Heart right ventricle (tissue), 16 donors: Measurements from ENCODE around the gene CEP72. TPM values are rescaled to one million over a fixed set of nuclear protein-coding genes. Genes with fewer than 3 reads are reported as not detected.
"Not testable (repeated sequence)": the region's sequence is repeated elsewhere in the genome, so short reads cannot be mapped to it uniquely, and the experiment has no call there.

Experiments
- ATAC-seq, 8 donors: fragments of 200-7000 bp; cut with Tn5 transposase; one replicate each; pipeline ENCODE4 v1.9.1; 2020; ENCODE audit warnings: mild to moderate bottlenecking in 8 of 8, moderate library complexity in 8 of 8, moderate number of reproducible peaks in 1 of 8
- DNase-seq, 2 donors: peaks; one replicate each; pipeline ENCODE4 v3.0.0-alpha.2; 2020
- H3K27ac ChIP-seq, 10 donors: fragments of 200-600 bp; sonication (generic) in 2 of 10; one replicate each; pipeline versions ENCODE4 v1.5.0 to v1.8.0; 2020 to 2022; ENCODE audit warnings: mild to moderate bottlenecking in 3 of 10
- H3K27me3 ChIP-seq, 7 donors: fragments of 200-600 bp; one replicate each; pipeline ENCODE4 v1.8.0; 2021 to 2022; ENCODE audit warnings: mild to moderate bottlenecking in 2 of 7
- H3K36me3 ChIP-seq, 9 donors: fragments of 200-600 bp; sonication (generic) in 1 of 9; one replicate each; pipeline versions ENCODE4 v1.5.0 to v1.8.0; 2020 to 2022; ENCODE audit warnings: mild to moderate bottlenecking in 2 of 9
- H3K4me1 ChIP-seq, 9 donors: fragments of 200-600 bp; sonication (generic) in 1 of 9; one replicate each; pipeline versions ENCODE4 v1.5.0 to v1.8.0; 2020 to 2022; ENCODE audit warnings: mild to moderate bottlenecking in 4 of 9
- H3K4me3 ChIP-seq, 10 donors: fragments of 200-600 bp; sonication (generic) in 2 of 10; one replicate each; pipeline versions ENCODE4 v1.5.0 to v1.8.0; 2020 to 2022; ENCODE audit warnings: mild to moderate bottlenecking in 7 of 10, moderate library complexity in 2 of 10
- H3K9me3 ChIP-seq, 11 donors: fragments of 200-600 bp in 10 of 11; sonication (generic) in 2 of 11; one replicate each; pipeline versions ENCODE4 v1.5.0 to v1.8.0; 2013 to 2022; ENCODE audit warnings: mild to moderate bottlenecking in 2 of 11, control low read depth in 1 of 11, moderate library complexity in 1 of 11
- CTCF ChIP-seq, 9 donors: fragments of 200-600 bp; sonication (generic) in 2 of 9; IDR thresholded peaks; one replicate each; pipeline versions ENCODE4 v1.5.0 to v1.8.0; 2021 to 2022; ENCODE audit warnings: antibody characterized with exemption in 9 of 9, mild to moderate bottlenecking in 5 of 9, moderate library complexity in 1 of 9
- WGBS, 2 donors: extraction: QIAGEN DNeasy Blood & Tissue Kit; methylation state at CpG; one replicate each; pipeline ENCODE4 v1.1.7; 2013; ENCODE audit warnings: inconsistent platforms in 1 of 2; 5-methylcytosine and 5-hydroxymethylcytosine counted together
- intact Hi-C, 10 donors: fragments of 100-400 bp; cut with DNase I; formaldehyde crosslinking; loops; one replicate each; pipeline versions ENCODE4 v1.11.1 to v1.14.2; 2022
- polyA plus RNA-seq, 2 donors: library from polyadenylated mRNA; stranded (reverse); fragments of 200-250 nt; gene quantifications; one replicate each; pipeline ENCODE4 v1.2.3, GENCODE V29; 2013
- total RNA-seq, 10 donors: library from RNA; stranded (reverse); fragmentation: NEBNext Ultra II Directional in 3 of 10; extraction: Animal tissue kit (Norgen Biotek cat#: 25700) in 3 of 10; gene quantifications; one replicate each; pipeline versions ENCODE4 v1.2.1 to v1.2.4, GENCODE V29; 2021 to 2023
- donor health status: Arrhythmogenic right ventricular cardiomyopathy.
- donor health status: ischemic (EF 13 %, LVEDD 7.1; RV severe dilation, severe dysfunction).
- donor health status: healthy with polysubstance abuse.
- donor health status: DM: no; HTN: yes; CAD: no.
- donor health status: DM: no; HTN: no; CAD: no.
- donor health status: ischemic (EF 25% LVEDD 6.9; RV normal size, moderate dysfunction).
- donor health status: ischemic (EF 25% LVEDD 5.7; RV mildly dilated, moderate dysfunction).
- donor health status: healthy.
- donor health status: DM: yes; HTN: yes; CAD: no.
- donor health status: Ischemic cardiomyopathy.
- donor health status: ischemic (EF 35%, LVEDD 5.7; RV mildly dilated, moderate dysfunction).
- donor health status: nonischemic (EF 11% LVEDD 7.7; RV severe dilation, severe dysfunction).
- donor health status: DM: yes; HTN: yes; CAD: no.
- donor health status: PGD.
- donor health status: ischemic (EF 29% LVEDD 5.4; RV normal size, mild dysfunction).
- donor health status: nonischemic (EF 23%, LVEDD 6.1; RV moderate dilation, normal function).

The CEP72 gene
- total and polyA plus RNA-seq, 12 donors: 0.66 to 2.4 (median 1.4) TPM

GRCh38 chr5:626850-627249 lies 14.7 kb downstream of the CEP72 start:
- no peak overlapping the region for H3K27ac ChIP-seq
- no peaks in the 10 kb centered on the region for H3K9me3 ChIP-seq
- peaks cover 0 to 34% (median 0%) of the 10 kb centered on the region in 9 donors for H3K36me3 ChIP-seq
- intact Hi-C loops: no loop called here
- H3K4me1 ChIP-seq: no peaks in the 10 kb centered on the region
- no peak for TF ChIP-seq CTCF (IDR thresholded peaks at IDR 0.05)
- DNase-seq (no peak), ATAC-seq (no peak)
- no peak overlapping the region for H3K4me3 ChIP-seq
- no peaks in the 10 kb centered on the region for H3K27me3 ChIP-seq
- 88 to 95% methylated on average over 3 of the region's 3 CpGs for WGBS, 2 donors

- no peak for TF ChIP-seq CTCF (IDR thresholded peaks at IDR 0.05)
- no peaks in the 10 kb centered on the region for H3K9me3 ChIP-seq
- no peak overlapping the region for H3K4me3 ChIP-seq
- DNase-seq: no peak
- H3K27ac ChIP-seq: no peak overlapping the region
- no peaks in the 10 kb centered on the region for H3K27me3 ChIP-seq
- 97% methylated on average over 24 of the region's 24 CpGs for WGBS, 2 donors
- ATAC-seq: no peak
- peaks cover 0 to 29% (median 0%) of the 10 kb centered on the region in 9 donors for H3K36me3 ChIP-seq
- no peaks in the 10 kb centered on the region for H3K4me1 ChIP-seq
- intact Hi-C loops: no loop called here
Observed at GRCh38 chr5:627840-628239, 15.7 kb downstream of the CEP72 start.

GRCh38 chr5:628351-629205 lies 16.4 kb downstream of the CEP72 start:
- DNase-seq, H3K4me3 ChIP-seq: not testable (repeated sequence)

GRCh38 chr5:633501-633955 lies 21.4 kb downstream of the CEP72 start:
- Histone ChIP-seq H3K4me1 (no peaks in the 10 kb centered on the region), H3K27me3 (no peaks in the 10 kb centered on the region), H3K36me3 (peaks cover 0 to 43% (median 20%) of the 10 kb centered on the region in 9 donors), H3K27ac (no peak overlapping the region), H3K9me3 (peaks cover 0 to 8% (median 0%) of the 10 kb centered on the region in 11 donors), H3K4me3 (no peak overlapping the region)
- no peak for TF ChIP-seq CTCF (IDR thresholded peaks at IDR 0.05)
- ATAC-seq (no peak), DNase-seq (no peak)
- WGBS, 2 donors: 80 to 83% methylated on average over 20 of the region's 20 CpGs
- intact Hi-C loops: no loop called here

More at GRCh38 chr5:628351-629205, 16.4 kb downstream of the CEP72 start:
- H3K4me1 ChIP-seq, H3K27ac ChIP-seq, H3K27me3 ChIP-seq, ATAC-seq, intact Hi-C loops, H3K9me3 ChIP-seq: not testable (repeated sequence)
- 87 to 93% methylated on average over 21 of the region's 21 CpGs for WGBS, 2 donors
- peaks cover 0 to 29% (median 0%) of the 10 kb centered on the region in 9 donors for H3K36me3 ChIP-seq

- H3K36me3 ChIP-seq: peaks cover 0 to 50% (median 20%) of the 10 kb centered on the region in 9 donors
- TF ChIP-seq CTCF (IDR thresholded peaks at IDR 0.05): no peak
- DNase-seq (no peak), ATAC-seq (no peak)
- H3K4me1 ChIP-seq: no peaks in the 10 kb centered on the region
- no peaks in the 10 kb centered on the region for H3K27me3 ChIP-seq
- intact Hi-C loops: no loop called here
- no peak overlapping the region for H3K4me3 ChIP-seq
- H3K9me3 ChIP-seq: peaks cover 0 to 8% (median 0%) of the 10 kb centered on the region in 11 donors
- WGBS, 2 donors: 95 to 96% methylated on average over 12 of the region's 12 CpGs
- no peak overlapping the region for H3K27ac ChIP-seq
Observed at GRCh38 chr5:634191-634590, 22.1 kb downstream of the CEP72 start.
